HG02852 (cell line): ENCODE data around the gene ADORA1.

ENCODE experiments used
- ATAC-seq: cut with Tn5 transposase; IDR thresholded peaks from one replicate; pipeline ENCODE4 v1.9.1; 2021; ENCODE audit warnings: mild to moderate bottlenecking, moderate library complexity; ENCODE audit not compliant: unreplicated experiment

ADORA1 gene

DNA sequence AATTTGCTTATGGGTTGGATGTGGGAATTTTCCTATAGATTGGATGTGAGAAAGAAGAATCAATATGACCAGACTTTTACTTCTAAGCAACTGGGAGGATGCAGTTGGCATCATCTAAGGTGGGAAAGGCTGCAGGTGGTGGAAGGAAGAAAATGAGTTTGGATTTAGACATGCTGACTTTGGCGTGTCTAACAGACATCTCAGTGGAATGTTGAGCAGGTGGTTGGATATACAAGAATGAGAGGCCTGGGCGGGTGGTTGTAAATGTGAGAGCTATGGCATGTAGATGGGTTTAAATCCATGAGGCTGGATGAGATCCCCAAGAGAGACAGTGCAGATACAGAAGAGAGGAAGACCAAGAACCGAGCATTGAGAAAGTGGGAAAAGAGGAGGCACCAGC, 10.5 kb downstream of the ADORA1 start:
- ATAC-seq = no peak

DNA sequence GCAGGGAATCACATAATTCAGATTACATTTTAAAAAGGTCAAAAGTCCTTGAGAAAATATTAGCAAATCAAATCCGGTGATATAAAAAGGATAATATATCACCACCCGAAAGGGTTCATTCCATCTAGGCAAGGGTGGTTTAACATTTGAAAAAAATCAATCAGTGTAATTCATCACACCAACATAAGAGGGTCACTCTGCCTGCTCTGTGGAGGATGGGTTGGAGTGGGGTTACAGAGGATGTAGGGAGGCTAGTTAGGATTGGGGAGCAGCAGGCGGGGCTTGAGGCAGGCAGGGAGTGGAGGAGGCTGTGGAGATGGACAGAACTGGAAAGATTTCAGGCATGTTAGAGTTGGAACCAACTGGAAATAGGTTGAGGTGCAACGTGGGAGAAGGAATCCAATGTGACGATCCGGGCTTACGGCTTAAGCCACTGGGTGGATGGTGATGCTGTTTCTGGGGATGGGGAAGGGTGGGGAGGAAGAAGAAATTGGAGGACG, 12.5 kb downstream of the ADORA1 start:
- no peak for ATAC-seq

DNA sequence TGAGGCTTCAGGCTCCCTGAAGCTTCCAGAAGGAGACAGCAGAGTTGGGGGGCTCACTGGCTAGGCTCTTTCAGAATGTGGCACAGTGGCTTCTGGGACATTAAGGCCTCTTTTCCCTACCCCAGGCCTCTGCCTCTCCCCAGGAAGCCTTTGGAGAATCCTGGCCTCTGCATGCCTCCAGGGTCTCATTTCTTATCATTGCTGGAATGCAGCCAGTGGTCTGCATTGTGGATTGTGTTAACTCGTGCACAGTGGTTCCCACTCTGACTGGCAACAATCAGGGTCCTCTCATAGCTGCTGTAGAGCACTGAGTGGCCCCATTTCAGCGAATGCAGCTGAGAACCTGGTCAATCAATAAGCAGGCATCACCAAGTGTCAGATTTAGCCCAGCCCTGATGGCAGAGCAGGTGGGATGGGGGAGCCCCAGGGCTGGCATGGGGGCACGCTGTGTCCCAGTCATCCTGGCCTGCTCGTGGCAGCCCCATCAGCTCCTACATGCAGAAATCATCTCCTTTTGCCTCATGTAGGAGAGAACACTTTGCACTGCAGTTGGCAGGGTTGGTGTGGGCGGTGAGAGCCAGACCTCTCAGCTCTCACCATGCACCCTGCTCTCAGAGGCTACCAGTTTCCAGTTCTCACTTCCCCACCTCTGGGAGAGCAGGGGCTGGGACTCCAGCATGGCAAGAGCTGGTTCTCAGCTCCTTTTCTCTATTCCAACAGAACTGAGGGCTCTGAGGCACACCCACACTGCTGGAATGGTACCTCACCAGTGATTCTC, 13.4 kb downstream of the ADORA1 start:
- ATAC-seq = no peak

DNA sequence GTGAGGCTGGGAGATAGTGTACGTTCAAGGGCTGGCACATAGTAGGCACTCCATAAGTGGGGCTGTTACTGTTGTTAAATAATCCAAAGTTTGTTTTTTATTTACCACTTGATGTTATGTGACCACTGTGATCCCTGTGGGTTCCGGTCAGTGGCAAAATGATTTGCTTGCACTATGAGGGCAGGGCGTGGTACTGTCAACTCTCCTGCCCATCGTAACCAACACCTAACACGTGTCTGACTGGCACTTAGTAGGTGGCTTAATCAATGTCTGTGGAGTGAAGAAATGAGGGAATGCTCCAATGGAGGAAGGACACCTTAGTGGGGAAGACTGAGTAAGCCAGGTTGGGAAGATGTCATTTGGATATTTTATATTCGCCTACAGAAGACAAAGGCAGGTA, 14.6 kb downstream of the ADORA1 start:
- ATAC-seq = no peak

DNA sequence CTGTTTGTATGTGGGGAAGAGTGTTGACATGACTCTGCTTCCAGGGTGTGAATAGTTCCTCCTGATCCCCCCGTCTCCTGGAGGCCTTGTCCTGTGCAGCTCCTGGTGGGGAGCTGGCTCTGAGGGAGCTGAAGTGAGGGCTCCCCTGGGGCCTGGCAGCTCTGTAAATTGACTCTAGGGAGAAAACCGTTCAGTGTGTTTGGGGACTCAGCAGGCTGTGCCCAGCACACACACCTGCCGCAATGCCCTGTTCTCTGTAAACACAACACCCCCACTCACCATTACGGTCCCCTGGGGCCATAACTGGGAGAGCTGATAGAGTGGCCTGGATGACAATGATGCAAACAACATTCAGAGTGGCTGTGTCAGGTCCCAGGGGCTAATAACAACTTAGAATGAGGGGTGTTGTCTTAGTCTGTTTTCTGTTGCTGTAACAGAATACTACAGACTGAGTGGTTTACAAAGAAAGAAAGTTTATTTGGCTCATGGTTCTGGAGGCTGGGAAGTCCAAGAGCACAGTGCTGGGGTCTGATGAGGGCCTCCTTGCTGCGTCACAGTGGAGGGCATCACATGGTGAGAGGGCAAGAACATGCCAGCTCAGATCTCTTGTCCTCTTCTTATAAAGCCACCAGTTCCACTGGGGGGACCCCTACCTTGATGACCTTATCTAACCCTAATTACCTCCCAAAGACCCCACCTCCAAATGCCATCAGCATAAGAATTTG, 15.3 kb downstream of the ADORA1 start:
- ATAC-seq = no peak

DNA sequence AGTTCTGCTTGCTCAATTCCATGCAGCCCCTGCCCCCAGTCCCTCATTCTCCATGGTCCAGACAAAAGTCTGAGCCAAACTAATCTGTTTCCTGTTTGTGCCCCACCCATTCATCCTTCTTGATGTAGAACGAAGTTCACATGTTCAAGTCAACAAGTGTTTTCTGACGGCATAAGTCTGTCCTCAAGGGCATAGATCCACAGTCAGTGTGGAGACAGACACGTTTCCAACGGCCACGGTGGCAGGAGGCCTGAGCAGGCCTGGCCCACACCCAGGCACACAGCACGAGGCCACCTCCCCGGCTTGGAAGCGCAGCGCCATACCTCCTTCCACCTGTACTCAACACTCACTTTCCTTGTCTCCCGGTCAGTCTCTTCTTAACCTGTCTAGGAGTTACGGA, 16.1 kb downstream of the ADORA1 start:
- ATAC-seq = no peak

DNA sequence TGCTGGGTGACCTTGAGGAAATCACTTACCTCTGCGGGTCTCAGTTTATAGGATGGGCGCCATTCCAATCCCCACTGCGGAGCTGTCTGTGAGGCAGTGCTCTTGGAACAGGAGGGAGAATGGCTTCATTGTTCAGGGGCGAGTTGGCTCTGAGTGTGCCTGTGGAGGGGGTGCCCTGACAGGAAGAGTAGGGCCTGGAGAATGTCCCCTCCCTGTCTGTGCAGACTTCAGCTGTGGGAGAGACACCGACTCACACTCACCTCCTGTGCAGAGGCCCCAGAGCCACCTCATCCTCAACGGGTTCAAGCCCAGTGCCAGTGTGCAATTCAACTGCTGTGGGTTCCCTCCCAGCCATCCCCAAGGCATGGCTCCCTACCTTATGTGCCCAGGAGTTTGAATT, 17.1 kb downstream of the ADORA1 start:
- no peak for ATAC-seq

DNA sequence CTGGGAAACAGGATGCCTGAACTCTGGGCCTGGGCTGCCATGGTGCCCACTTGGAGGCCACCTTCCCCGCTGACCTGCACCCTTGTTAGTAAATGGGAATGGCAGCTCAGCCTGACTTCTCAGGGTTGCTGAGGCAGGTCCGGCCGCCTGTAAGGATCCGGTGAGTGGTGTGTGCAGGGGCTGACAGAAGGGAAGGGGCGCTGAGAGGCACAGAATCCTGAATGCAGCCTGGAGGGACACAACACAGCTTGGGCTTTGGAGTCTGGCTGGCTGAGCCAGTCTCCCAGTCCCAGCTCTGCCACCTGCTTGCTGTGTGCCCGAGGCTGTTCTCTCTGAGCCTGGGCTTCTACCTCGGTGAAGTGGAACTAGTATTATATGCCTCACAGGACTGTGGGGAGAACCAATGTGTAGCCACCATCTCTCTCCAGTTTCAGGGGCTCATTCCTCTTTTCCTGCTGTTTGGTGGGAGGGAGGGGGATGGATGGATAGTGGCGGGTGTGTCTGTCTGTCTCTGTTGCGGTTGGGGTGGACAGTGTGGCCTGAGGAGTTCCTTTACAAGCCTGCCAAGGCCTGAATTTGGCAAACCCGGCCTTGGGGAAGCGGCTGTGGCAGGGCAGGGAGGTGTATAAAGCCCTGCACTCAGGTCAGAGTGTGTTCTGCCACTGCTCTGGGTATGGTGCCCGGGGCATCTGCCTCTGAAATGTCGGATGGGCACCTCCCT, 18.0 kb downstream of the ADORA1 start:
- no peak for ATAC-seq

DNA sequence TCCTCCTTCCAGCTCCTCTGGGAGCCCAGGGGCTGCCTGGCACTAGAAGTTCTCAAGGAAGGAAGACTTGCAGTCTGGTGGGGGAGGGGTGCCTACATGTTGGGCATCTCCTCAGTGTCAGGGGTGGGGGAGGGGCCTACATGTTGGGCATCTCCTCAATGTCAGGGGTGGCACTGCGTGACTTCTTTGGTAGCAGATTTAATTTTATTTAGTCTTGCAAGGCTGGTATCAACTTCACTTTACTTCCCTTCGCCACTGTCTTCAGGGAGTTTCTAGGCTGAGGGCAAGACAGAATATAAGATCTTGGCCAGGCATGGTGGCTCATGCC, 18.5 kb downstream of the ADORA1 start:
- ATAC-seq = no peak

DNA sequence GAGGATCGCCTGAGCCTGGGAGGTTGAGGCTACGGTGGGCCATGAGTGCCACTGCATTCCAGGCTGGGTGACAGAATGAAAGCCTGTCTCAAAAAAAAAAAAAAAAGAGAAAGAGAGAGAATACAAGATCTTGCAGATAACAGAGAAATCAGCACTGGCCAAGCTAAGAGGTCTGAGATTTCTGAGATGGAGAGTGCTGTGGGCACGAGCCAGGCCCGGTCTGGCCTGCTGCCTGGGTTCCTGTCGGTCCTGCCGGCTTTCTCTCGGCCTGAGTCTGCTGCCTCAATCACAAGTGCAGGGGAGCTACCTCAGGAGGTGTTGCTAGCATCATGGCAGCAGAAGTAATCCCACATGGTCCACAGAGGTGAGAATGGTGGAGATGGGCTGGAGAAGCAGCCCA, 19.0 kb downstream of the ADORA1 start:
- no peak for ATAC-seq

DNA sequence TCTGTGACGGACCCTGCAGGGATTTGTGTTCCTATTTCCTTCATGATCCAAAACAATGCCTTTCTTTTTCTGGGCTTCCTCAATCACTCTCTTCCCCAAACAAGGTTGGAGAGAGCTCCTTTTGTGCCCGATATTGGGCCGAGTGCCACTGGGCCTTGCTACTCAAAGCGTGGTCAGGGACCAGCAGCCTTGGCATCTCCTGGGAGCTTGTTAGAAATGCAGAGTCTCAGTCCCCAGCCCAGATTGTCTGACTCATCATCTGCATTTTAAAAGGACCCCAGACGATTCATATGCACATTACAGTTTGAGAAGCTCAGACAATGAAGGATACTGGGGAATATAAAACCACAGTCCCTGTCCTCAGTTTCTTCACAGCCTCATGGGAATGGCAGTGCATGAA, 19.9 kb downstream of the ADORA1 start:
- ATAC-seq = no peak

DNA sequence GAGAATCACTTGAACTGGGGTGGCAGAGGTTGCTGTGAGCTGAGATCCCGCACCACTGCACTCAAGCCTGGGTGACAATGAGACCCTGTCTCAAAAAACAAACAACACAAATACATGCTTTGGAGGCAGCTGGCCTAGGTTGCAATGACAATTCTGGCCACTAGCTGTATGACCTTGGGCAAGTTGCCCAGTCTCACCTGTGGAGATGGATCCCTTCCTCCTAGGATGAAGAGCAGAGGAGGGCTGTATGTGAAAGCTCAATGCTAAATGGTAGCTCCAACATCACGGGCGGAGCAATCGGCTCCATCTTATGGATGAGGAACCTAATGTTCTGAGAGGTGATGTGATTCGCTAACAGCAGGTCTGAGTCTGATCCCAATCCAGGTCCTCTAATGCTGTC, 20.6 kb downstream of the ADORA1 start:
- ATAC-seq = no peak

DNA sequence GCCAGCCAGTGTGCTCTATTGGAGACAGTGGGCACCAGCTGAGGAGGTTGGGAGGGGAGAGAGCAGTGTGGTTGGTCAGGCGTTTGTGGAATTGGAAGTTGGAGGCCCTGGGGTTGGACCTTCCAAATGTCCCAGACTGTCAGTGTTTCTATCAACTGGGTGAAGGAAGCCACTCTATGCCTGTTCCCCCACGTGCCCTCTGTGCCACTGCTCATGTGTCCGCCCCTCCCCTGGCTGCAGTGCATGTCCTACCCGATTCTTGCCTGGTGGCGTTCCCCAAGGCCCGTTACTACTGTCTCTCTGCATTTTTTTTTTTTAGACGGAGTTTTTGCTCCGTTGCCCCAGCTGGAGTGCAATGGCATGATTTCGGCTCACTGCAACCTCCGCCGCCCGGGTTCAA, 21.1 kb downstream of the ADORA1 start:
- no peak for ATAC-seq

DNA sequence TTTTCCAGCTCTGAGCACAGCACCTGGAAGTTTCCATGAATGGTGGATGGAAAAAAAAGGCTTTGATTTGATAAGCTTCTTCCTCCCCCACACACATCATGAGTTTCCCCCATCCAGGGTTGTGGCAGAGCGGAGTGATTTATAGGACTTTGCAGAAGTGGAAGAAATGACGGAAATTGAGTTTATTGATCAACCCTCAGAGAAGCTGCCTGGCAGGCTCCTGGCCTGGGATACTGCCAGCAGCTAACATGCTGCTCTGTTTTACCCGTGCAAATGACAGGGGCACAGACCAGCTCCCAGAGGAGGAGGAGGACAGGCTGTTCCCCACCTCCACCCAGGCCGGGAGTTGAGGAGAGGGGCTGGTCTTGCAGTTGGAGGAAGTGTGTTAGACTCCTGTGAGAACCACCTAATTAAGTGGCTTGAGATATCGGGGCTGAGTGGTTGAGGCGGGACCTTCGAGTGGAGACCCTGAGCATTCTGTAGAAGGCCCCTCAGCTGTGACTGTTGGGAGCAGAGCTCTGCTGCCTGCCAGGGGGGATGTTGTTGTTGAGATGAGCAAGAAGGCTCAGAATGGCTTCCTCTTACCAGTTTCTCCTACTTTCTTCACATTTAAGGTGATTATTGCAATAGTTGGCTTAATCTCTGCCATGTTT, 21.8 kb downstream of the ADORA1 start:
- ATAC-seq = no peak

DNA sequence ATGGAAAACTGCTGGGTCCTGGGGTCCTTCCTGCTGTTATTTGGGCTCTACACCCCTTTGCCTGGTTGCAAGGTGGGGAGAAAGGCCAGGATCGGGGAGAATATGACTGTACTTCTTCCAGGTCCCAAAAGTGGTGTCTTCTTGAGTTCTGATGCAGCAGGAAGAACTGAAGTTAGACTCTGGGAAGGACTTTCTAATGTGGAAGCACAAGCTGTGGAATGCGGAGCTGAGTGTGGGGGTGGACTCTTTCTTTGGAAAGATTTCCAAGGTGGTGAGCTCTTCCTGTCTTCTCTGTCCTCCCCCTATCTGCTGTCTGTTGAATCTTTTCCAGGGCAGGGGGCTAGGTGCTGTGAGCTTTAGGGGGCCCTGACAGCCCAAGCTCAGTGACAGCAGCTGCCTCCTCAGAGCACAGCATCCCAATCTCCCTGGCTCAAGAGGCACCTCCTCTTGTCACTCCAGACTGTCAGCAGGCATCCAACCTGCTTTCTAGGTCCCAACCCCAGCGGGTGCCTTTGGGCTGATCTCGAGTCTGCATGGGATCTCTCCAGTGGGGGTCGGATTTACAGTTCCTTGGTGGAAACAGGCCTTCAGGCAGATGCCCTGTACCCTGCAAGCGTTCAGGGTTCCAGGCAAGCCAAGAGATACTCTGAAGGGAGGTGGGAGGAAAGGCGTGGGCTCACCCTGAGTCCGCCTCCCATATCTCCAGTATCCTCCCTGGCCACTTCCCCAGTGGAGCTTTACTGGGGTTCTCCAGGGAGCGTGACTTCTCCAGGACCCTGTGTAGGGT, 23.2 kb downstream of the ADORA1 start:
- ATAC-seq = no peak

DNA sequence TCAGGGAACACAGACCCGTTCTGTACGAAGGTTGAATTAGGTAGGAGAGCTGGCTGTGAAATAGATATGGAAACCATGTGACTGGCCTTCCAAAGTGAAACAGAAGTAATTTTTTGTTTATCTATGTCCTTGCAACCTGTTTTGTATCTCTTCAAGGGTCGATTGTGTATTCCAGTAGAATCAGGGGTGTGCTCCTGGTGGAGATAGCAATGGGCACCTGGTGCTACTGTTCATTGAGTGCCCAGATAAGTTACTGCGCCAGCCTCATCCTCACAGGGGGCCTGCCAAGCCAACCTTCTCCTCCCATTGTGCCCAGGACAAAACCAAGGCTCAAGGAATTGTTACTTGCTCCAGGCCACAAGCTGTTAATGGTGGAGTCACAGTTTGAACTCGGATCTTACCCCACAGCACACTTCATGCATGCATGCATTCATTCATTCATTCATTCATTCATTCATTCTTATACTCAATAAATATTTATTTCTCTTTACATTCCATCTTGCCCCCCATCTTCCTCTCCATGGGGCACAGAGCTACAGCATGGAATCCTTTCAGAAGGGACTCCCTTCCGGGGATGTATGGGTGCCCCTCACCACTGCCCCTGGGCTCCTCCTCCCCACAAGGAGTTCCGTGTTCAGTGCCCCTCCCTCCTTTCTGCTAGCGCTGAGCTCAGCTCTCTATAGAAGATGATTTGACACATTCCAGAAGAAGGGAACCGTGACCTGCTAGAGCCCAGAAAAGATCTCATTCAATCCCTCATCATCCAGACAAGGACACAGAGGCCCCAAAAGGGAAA, 24.0 kb downstream of the ADORA1 start:
- no peak for ATAC-seq

DNA sequence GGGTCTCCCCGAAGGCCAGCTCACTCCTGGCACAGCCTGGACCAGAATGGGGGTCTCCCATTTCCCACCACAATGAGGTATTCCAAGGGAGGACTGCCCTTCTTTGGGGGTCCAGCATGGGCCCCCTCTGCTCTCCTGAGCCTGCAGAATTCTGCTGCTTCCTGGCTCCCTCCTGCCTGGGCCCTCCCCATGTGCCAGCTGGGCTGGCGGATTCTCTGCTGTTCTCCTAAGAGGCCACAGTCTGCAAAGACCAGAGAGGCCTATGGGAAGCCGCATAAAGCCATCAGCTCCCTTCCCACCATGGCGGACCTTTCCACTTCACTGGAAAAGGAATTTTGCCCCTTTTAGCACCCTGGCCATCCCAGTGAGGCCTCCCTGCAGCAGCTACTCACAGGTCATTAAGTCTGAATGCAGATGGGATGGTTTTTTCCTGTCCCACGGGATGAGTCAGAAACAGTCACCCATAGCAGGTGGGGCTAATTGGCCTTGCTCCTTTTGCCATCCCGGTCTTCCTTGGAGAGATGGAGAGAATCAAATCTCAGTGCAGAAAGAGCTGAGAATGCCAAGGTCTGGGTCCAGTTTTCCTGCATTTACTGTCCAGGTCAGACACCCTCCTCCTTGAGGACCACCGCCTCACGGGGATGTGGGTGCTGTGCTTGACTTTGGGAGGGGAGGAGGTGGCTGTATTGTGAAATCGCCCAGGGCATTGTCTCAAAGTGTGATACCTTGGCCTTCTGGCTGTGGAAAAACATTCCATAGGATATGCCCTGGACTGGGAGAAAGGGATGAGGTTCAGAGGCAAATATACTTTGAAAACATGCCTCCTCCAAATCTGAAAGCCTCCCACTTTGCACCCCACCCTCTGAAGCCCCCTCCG, 24.9 kb downstream of the ADORA1 start:
- ATAC-seq = no peak

DNA sequence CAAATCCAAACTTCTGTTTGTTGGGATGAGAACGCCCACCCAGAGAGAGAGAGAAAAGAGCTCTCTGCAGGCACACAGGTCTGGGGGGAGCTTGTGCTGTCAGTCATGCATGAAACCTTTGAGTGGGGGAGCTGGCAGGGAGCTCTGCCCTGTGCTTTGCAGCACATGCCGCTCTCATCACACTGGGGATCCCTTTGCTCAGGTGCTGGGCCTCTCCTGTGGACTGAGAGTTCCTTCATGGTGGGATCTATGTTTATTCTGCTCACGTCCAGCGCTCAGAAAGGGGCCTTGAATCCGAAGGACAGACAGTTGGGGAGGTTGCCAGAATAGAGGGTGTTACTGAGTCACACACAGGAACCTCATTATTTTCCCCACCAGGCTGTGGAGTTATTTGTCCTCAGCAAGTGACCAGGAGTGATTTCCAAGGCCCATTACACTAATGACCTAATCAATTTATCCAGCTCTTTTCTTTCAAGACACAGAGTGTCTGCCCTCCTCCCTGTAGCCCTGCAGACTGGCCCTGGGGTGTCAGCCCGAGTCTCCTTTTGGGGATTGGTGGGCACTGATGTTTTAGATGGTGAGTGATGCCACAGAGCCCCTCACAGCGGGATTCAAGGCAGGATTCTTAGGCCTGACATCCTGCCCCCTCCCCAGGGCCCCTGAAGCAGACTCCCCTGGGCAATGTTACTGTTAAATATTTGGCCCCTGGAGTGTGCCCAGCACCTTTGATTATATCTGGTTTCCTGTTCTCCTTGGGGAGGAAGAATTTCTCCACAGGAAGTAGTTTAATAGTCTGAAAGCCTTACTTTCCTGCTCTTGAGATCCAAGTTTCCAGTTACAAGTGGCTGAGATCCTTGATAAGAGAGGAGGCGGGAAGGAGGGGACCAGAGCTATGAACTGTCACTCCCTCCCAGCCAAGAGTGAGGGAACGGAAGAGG, 25.8 kb downstream of the ADORA1 start:
- no peak for ATAC-seq
